HUES48 (cell line): ENCODE data around the gene KCTD16.

Source experiments
- H3K27ac ChIP-seq: one replicate; pipeline ENCODE4 v1.7.0; 2013; ENCODE audit warnings: low read depth, low read length, inconsistent platforms
- H3K27me3 ChIP-seq: 2 replicates; pipeline ENCODE4 v1.6.1; 2013; ENCODE audit warnings: mild to moderate bottlenecking, low read length; ENCODE audit not compliant: control insufficient read depth, insufficient read depth
- H3K36me3 ChIP-seq: 2 replicates; pipeline ENCODE4 v1.6.1; 2013; ENCODE audit warnings: low read length; ENCODE audit not compliant: control insufficient read depth, insufficient read depth
- H3K4me1 ChIP-seq: 2 replicates; pipeline ENCODE4 v1.6.1; 2013; ENCODE audit warnings: mild to moderate bottlenecking, low read length; ENCODE audit not compliant: control insufficient read depth, insufficient read depth
- H3K4me3 ChIP-seq: 2 replicates; pipeline ENCODE4 v1.5.1; 2013; ENCODE audit warnings: mild to moderate bottlenecking, low read depth, low read length
- H3K9ac ChIP-seq: 2 replicates; pipeline ENCODE4 v1.6.1; 2013; ENCODE audit warnings: mild to moderate bottlenecking, low read depth, low read length, moderate library complexity
- H3K9me3 ChIP-seq: 2 replicates; pipeline ENCODE4 v1.6.1; 2013; ENCODE audit warnings: low read length; ENCODE audit not compliant: control insufficient read depth, insufficient read depth

Gene KCTD16

GRCh38 chr5:144457160-144457559 lies 286.5 kb downstream of the KCTD16 start:
- H3K27me3 ChIP-seq: no peaks in the 10 kb centered on the region
- H3K27ac ChIP-seq: no peak overlapping the region
- H3K9me3 ChIP-seq: no peaks in the 10 kb centered on the region
- no peaks in the 10 kb centered on the region for H3K36me3 ChIP-seq
- no peak overlapping the region for H3K4me3 ChIP-seq
- no peak overlapping the region for H3K9ac ChIP-seq
- H3K4me1 ChIP-seq: no peaks in the 10 kb centered on the region

GRCh38 chr5:144458216-144458615 lies 287.5 kb downstream of the KCTD16 start:
- no peaks in the 10 kb centered on the region for H3K4me1 ChIP-seq
- H3K9ac ChIP-seq: no peak overlapping the region
- no peaks in the 10 kb centered on the region for H3K36me3 ChIP-seq
- H3K4me3 ChIP-seq: no peak overlapping the region
- no peak overlapping the region for H3K27ac ChIP-seq
- H3K9me3 ChIP-seq: no peaks in the 10 kb centered on the region
- H3K27me3 ChIP-seq: no peaks in the 10 kb centered on the region

- Histone ChIP-seq H3K27me3 (no peaks in the 10 kb centered on the region), H3K9ac (no peak overlapping the region), H3K9me3 (no peaks in the 10 kb centered on the region), H3K4me3 (no peak overlapping the region), H3K27ac (no peak overlapping the region), H3K4me1 (no peaks in the 10 kb centered on the region), H3K36me3 (no peaks in the 10 kb centered on the region)
Measured at GRCh38 chr5:144460600-144460999, 289.9 kb downstream of the KCTD16 start.

DNA sequence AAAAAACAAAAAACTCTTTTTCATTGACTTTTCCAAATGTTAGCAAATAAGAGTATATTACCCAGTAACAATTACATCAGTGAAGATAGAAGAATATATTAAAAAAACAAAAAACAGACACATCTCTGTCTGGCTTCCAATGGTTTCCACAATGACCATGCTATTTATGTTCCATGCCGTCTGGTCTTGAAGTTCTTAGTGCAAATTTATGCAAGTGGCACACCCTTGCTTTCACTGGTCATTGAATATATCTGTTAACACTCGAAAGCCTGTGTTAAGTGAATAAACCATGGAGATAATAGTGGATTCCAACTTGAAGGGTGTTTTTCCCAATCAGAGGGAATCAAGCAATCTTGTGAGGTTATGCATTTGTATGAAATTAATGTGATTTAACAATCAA lies 291.9 kb downstream of the KCTD16 start:
- Histone ChIP-seq H3K27me3 (no peaks in the 10 kb centered on the region), H3K36me3 (no peaks in the 10 kb centered on the region), H3K4me3 (no peak overlapping the region), H3K4me1 (peaks cover 3% of the 10 kb centered on the region; the same call in 1 of the 2 replicates), H3K27ac (no peak overlapping the region), H3K9me3 (no peaks in the 10 kb centered on the region), H3K9ac (no peak overlapping the region)

- Histone ChIP-seq H3K9me3 (no peaks in the 10 kb centered on the region), H3K9ac (no peak overlapping the region), H3K27me3 (no peaks in the 10 kb centered on the region), H3K27ac (no peak overlapping the region), H3K4me3 (no peak overlapping the region), H3K36me3 (no peaks in the 10 kb centered on the region), H3K4me1 (peaks cover 8% of the 10 kb centered on the region; the same call in 1 of the 2 replicates)
Measured at GRCh38 chr5:144463481-144464223, 293.0 kb downstream of the KCTD16 start.

- no peaks in the 10 kb centered on the region for H3K36me3 ChIP-seq
- H3K27ac ChIP-seq: no peak overlapping the region
Measured at GRCh38 chr5:144464306-144464705, 293.6 kb downstream of the KCTD16 start.

GRCh38 chr5:144465441-144465840 lies 294.8 kb downstream of the KCTD16 start:
- Histone ChIP-seq H3K9ac (no peak overlapping the region), H3K27me3 (no peaks in the 10 kb centered on the region), H3K4me1 (peaks cover 8% of the 10 kb centered on the region; the same call in 1 of the 2 replicates), H3K27ac (no peak overlapping the region), H3K9me3 (no peaks in the 10 kb centered on the region), H3K36me3 (no peaks in the 10 kb centered on the region), H3K4me3 (no peak overlapping the region)

More at GRCh38 chr5:144464306-144464705, 293.6 kb downstream of the KCTD16 start:
- no peak overlapping the region for H3K9ac ChIP-seq
- no peaks in the 10 kb centered on the region for H3K27me3 ChIP-seq
- H3K9me3 ChIP-seq: no peaks in the 10 kb centered on the region
- H3K4me1 ChIP-seq: peaks cover 8% of the 10 kb centered on the region; the same call in 1 of the 2 replicates
- no peak overlapping the region for H3K4me3 ChIP-seq

DNA sequence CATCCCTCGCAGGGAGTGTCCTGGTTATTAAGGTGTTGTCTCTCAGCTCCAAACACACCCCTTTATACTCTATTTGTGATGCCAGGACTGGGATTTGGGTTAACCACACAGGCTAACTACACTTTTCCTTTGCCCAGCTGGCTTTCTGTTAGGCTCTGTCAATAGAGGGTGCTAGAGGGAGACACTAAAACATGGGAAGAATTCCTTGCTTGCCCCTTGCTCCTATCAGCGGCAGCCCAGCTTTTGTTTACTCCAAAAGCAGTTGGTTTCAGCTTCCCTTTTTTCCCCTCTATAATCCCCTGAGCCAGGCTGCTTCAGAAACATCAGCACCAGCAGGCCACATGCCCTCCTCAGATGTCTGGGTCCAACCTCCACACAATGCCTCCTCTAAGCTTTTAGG lies 297.1 kb downstream of the KCTD16 start:
- H3K9ac ChIP-seq: no peak overlapping the region
- H3K9me3 ChIP-seq: no peaks in the 10 kb centered on the region
- no peaks in the 10 kb centered on the region for H3K27me3 ChIP-seq
- H3K36me3 ChIP-seq: no peaks in the 10 kb centered on the region
- no peak overlapping the region for H3K27ac ChIP-seq
- peaks cover 8% of the 10 kb centered on the region; the same call in 1 of the 2 replicates for H3K4me1 ChIP-seq
- H3K4me3 ChIP-seq: no peak overlapping the region

DNA sequence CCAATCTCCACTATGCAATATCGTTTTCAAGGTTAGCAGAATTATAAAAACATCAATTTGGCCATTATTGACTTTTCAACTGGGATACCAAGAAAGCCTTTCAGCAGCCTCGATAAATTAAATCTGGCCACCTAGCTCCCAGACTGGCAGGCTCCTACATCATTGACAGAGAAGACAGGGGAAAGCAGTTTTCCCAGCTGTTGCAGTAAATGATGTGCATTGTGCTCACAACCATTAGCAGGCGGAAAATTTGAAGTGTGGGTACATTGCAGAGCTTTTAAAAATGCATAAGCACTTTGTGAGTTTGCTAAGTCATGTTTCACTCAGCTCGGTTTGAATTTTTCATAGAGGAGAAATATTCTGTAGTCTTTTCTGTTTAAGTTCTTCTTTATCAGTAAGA lies 297.9 kb downstream of the KCTD16 start:
- H3K4me3 ChIP-seq: no peak overlapping the region
- peaks cover 8% of the 10 kb centered on the region; the same call in 1 of the 2 replicates for H3K4me1 ChIP-seq
- no peak overlapping the region for H3K27ac ChIP-seq
- H3K27me3 ChIP-seq: no peaks in the 10 kb centered on the region
- H3K9me3 ChIP-seq: no peaks in the 10 kb centered on the region
- no peaks in the 10 kb centered on the region for H3K36me3 ChIP-seq
- no peak overlapping the region for H3K9ac ChIP-seq

DNA sequence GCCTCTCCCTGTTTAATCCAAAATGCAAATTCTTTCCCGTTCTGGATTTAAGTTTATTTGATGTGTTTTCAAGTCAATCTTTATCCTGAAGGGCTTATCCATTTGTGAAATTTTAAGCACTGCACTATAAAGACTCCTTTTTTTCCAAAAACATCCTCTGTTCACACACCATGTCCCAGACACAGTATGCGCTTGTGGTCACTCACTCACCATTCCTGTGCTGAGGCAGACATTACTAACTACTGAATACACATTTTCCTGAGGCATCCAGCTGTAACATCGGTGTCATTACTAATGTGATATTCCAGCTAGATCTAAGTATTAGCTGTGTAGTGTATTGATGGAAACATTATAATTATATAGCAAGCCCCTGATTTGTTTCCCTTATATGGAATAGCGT lies 298.4 kb downstream of the KCTD16 start:
- no peaks in the 10 kb centered on the region for H3K27me3 ChIP-seq
- H3K9ac ChIP-seq: no peak overlapping the region
- no peak overlapping the region for H3K4me3 ChIP-seq
- H3K36me3 ChIP-seq: no peaks in the 10 kb centered on the region
- peaks cover 8% of the 10 kb centered on the region; the same call in 1 of the 2 replicates for H3K4me1 ChIP-seq
- H3K27ac ChIP-seq: no peak overlapping the region
- H3K9me3 ChIP-seq: no peaks in the 10 kb centered on the region

GRCh38 chr5:144472221-144472620 lies 301.5 kb downstream of the KCTD16 start:
- Histone ChIP-seq H3K27ac (no peak overlapping the region), H3K4me1 (peaks cover 8% of the 10 kb centered on the region; the same call in 1 of the 2 replicates), H3K9me3 (no peaks in the 10 kb centered on the region), H3K36me3 (no peaks in the 10 kb centered on the region), H3K27me3 (no peaks in the 10 kb centered on the region), H3K4me3 (no peak overlapping the region), H3K9ac (no peak overlapping the region)
